ENCODE measurements around the gene BMS1.
"Not testable (repeated sequence)": the region's sequence is repeated elsewhere in the genome, so short reads cannot be mapped to it uniquely, and the experiment has no call there.

Gene BMS1

GRCh38 chr10:42867571-42867970 is 85.0 kb downstream of the BMS1 start:
- no peak for DNase-seq

GRCh38 chr10:42868530-42868929 is 85.9 kb downstream of the BMS1 start:
- DNase-seq = no peak

GRCh38 chr10:42869977-42870350 is 87.4 kb downstream of the BMS1 start:
- DNase-seq = no peak

GRCh38 chr10:42871138-42871641 is 88.6 kb downstream of the BMS1 start:
- not testable (repeated sequence) for DNase-seq

- DNase-seq = no peak
Measured at GRCh38 chr10:42871823-42872222, 89.2 kb downstream of the BMS1 start.

- no peak for DNase-seq
Measured at GRCh38 chr10:42872865-42873435, 90.4 kb downstream of the BMS1 start.

GRCh38 chr10:42874713-42875387 is 92.3 kb downstream of the BMS1 start:
- DNase-seq = no peak

- no peak for DNase-seq
Measured at GRCh38 chr10:42875388-42875755, 92.8 kb downstream of the BMS1 start.

GRCh38 chr10:42875798-42876341 is 93.3 kb downstream of the BMS1 start:
- no peak for DNase-seq

- DNase-seq = no peak
Measured at GRCh38 chr10:42876476-42876875, 93.9 kb downstream of the BMS1 start.

- no peak for DNase-seq
Measured at GRCh38 chr10:42876945-42877344, 94.3 kb downstream of the BMS1 start.

GRCh38 chr10:42877496-42878030 is 95.0 kb downstream of the BMS1 start:
- DNase-seq = no peak

- no peak for DNase-seq
Measured at GRCh38 chr10:42878134-42878820, 95.7 kb downstream of the BMS1 start.

GRCh38 chr10:42878821-42879195 is 96.2 kb downstream of the BMS1 start:
- no peak for DNase-seq

- no peak for DNase-seq
Measured at GRCh38 chr10:42879380-42880254, 97.0 kb downstream of the BMS1 start.

- DNase-seq = no peak
Measured at GRCh38 chr10:42880255-42880620, 97.6 kb downstream of the BMS1 start.

- no peak for DNase-seq
Measured at GRCh38 chr10:42882597-42882996, 100.0 kb downstream of the BMS1 start.

All from NCI-H1436 treated with DMSO at 0.1 percent for 48 hours (cell line).